Astrocyte (in vitro differentiated cells and primary cell): Measurements from ENCODE around the gene ZNF79. TPM values are rescaled to one million over a fixed set of nuclear protein-coding genes. Genes with fewer than 3 reads are reported as not detected.

Experiments used
- DNase-seq: peaks from one replicate; pipeline ENCODE4 v3.0.0-alpha.2; 2010; ENCODE audit warnings: low read depth
- FAIRE-seq: peaks from 2 replicates; lab custom pipeline; 2011; peaks lifted over from hg19 to GRCh38; lab: Jason Lieb, UNC
- H2AFZ ChIP-seq: 2 replicates; pipeline ENCODE4 v1.6.0; 2012; ENCODE audit warnings: low read depth, low read length, inconsistent platforms
- H3K27ac ChIP-seq: 2 replicates; pipeline ENCODE4 v1.5.1; 2011; ENCODE audit warnings: low read depth, low read length, inconsistent platforms
- H3K27me3 ChIP-seq: 2 replicates; pipeline ENCODE4 v1.6.0; 2011; ENCODE audit warnings: low read length, inconsistent platforms; ENCODE audit not compliant: insufficient read depth
- H3K36me3 ChIP-seq: 2 replicates; pipeline ENCODE4 v1.5.1; 2011; ENCODE audit warnings: low read length, inconsistent platforms; ENCODE audit not compliant: insufficient read depth
- H3K4me1 ChIP-seq: 2 replicates; pipeline ENCODE4 v1.5.1; 2011; ENCODE audit warnings: low read length, inconsistent platforms; ENCODE audit not compliant: insufficient read depth
- H3K4me2 ChIP-seq: 2 replicates; pipeline ENCODE4 v1.6.0; 2012; ENCODE audit warnings: low read length, inconsistent platforms
- H3K4me3 ChIP-seq: 2 replicates; pipeline ENCODE4 v1.5.1; 2011; ENCODE audit warnings: low read depth, mild to moderate bottlenecking, low read length, inconsistent platforms; ENCODE audit not compliant: insufficient read depth
- H3K79me2 ChIP-seq: 2 replicates; pipeline ENCODE4 v1.6.0; 2012; ENCODE audit warnings: mild to moderate bottlenecking, low read length, inconsistent platforms; ENCODE audit not compliant: insufficient read depth
- H3K9ac ChIP-seq: 2 replicates; pipeline ENCODE4 v1.6.0; 2012; ENCODE audit warnings: mild to moderate bottlenecking, low read length, inconsistent platforms
- H3K9me3 ChIP-seq: 2 replicates; pipeline ENCODE4 v1.5.1; 2012; ENCODE audit warnings: low read depth, mild to moderate bottlenecking, low read length, inconsistent platforms; ENCODE audit not compliant: insufficient read depth
- H4K20me1 ChIP-seq: 2 replicates; pipeline ENCODE4 v1.6.0; 2012; ENCODE audit warnings: low read length, inconsistent platforms; ENCODE audit not compliant: insufficient read depth
- H3K27ac Mint-ChIP-seq: one replicate; pipeline ENCODE4 v1.8.0; 2021; ENCODE audit warnings: mild to moderate bottlenecking, mixed read lengths; ENCODE audit not compliant: unreplicated experiment
- H3K27me3 Mint-ChIP-seq: one replicate; pipeline ENCODE4 v1.8.0; 2021; ENCODE audit warnings: low read depth, mixed read lengths; ENCODE audit not compliant: unreplicated experiment
- H3K36me3 Mint-ChIP-seq: one replicate; pipeline ENCODE4 v1.8.0; 2021; ENCODE audit warnings: low read depth, mixed read lengths; ENCODE audit not compliant: unreplicated experiment
- H3K4me1 Mint-ChIP-seq: one replicate; pipeline ENCODE4 v1.8.0; 2021; ENCODE audit warnings: low read depth, mixed read lengths; ENCODE audit not compliant: unreplicated experiment
- H3K4me3 Mint-ChIP-seq: one replicate; pipeline ENCODE4 v1.8.0; 2021; ENCODE audit warnings: mild to moderate bottlenecking, moderate library complexity, mixed read lengths; ENCODE audit not compliant: unreplicated experiment
- H3K9me3 Mint-ChIP-seq: one replicate; pipeline ENCODE4 v1.8.0; 2021; ENCODE audit warnings: mild to moderate bottlenecking, mixed read lengths; ENCODE audit not compliant: unreplicated experiment
- CTCF ChIP-seq: IDR thresholded peaks from 2 replicates; pipeline ENCODE4 v1.5.1; 2011; ENCODE audit warnings: low read depth, mild to moderate bottlenecking, inconsistent platforms, low read length, moderate library complexity; ENCODE audit not compliant: insufficient read depth
- EZH2 ChIP-seq: IDR thresholded peaks from 2 replicates; pipeline ENCODE4 v1.6.1; 2012; ENCODE audit warnings: mild to moderate bottlenecking, low read length, inconsistent platforms; ENCODE audit not compliant: insufficient read depth
- total RNA-seq: library from RNA; stranded (reverse); gene quantifications from 2 replicates; pipeline ENCODE4 v1.2.1, GENCODE V29; 2021

ZNF79 gene
- total RNA-seq, 1 donor from 2014 or later: 11.5 TPM

- H3K4me3 Mint-ChIP-seq: no peak overlapping the region
- no peaks in the 10 kb centered on the region for H3K9me3 ChIP-seq
- TF ChIP-seq CTCF: no peak
- no peak for TF ChIP-seq EZH2
- H3K27me3 ChIP-seq: no peaks in the 10 kb centered on the region
- H3K9ac ChIP-seq: no peak overlapping the region
- H3K4me1 Mint-ChIP-seq: peaks cover 12% of the 10 kb centered on the region
- peaks cover 2% of the 10 kb centered on the region for H3K36me3 ChIP-seq
- H3K36me3 Mint-ChIP-seq: peaks cover 19% of the 10 kb centered on the region
- no peaks in the 10 kb centered on the region for H3K9me3 Mint-ChIP-seq
- H3K27ac ChIP-seq: no peak overlapping the region
- FAIRE-seq (no peak), DNase-seq (no peak)
- no peak overlapping the region for H3K4me2 ChIP-seq
- H3K4me3 ChIP-seq: no peak overlapping the region
- no peak overlapping the region for H3K27ac Mint-ChIP-seq
- peaks cover 26% of the 10 kb centered on the region for H4K20me1 ChIP-seq
- H3K4me1 ChIP-seq: peaks cover 17% of the 10 kb centered on the region
- no peaks in the 10 kb centered on the region for H3K27me3 Mint-ChIP-seq
- H3K79me2 ChIP-seq: no peaks in the 10 kb centered on the region
- no peak overlapping the region for H2AFZ ChIP-seq
These were observed 67.3 kb downstream of the ZNF79 start for GRCh38 chr9:127491516-127491915.

- H3K36me3 Mint-ChIP-seq: peaks cover 20% of the 10 kb centered on the region
- Histone ChIP-seq H2AFZ (no peak overlapping the region), H3K4me3 (no peak overlapping the region), H3K27me3 (no peaks in the 10 kb centered on the region), H3K9me3 (no peaks in the 10 kb centered on the region), H3K79me2 (no peaks in the 10 kb centered on the region), H4K20me1 (peaks cover 27% of the 10 kb centered on the region), H3K9ac (no peak overlapping the region), H3K4me2 (no peak overlapping the region), H3K27ac (no peak overlapping the region), H3K4me1 (peaks cover 17% of the 10 kb centered on the region), H3K36me3 (peaks cover 5% of the 10 kb centered on the region)
- H3K9me3 Mint-ChIP-seq: no peaks in the 10 kb centered on the region
- TF ChIP-seq CTCF (no peak), EZH2 (no peak)
- peaks cover 12% of the 10 kb centered on the region for H3K4me1 Mint-ChIP-seq
- FAIRE-seq (peak; percentile 56), DNase-seq (no peak)
- H3K27ac Mint-ChIP-seq: no peak overlapping the region
- H3K4me3 Mint-ChIP-seq: no peak overlapping the region
- H3K27me3 Mint-ChIP-seq: no peaks in the 10 kb centered on the region
These were observed 68.4 kb downstream of the ZNF79 start for GRCh38 chr9:127492616-127493015.

GRCh38 chr9:127493592-127494303 lies 69.6 kb downstream of the ZNF79 start:
- Histone ChIP-seq H3K4me3 (no peak overlapping the region), H3K4me1 (peaks cover 17% of the 10 kb centered on the region), H4K20me1 (peaks cover 35% of the 10 kb centered on the region), H3K79me2 (no peaks in the 10 kb centered on the region), H3K9me3 (no peaks in the 10 kb centered on the region), H2AFZ (no peak overlapping the region), H3K4me2 (no peak overlapping the region), H3K36me3 (peaks cover 5% of the 10 kb centered on the region), H3K27ac (no peak overlapping the region), H3K9ac (no peak overlapping the region), H3K27me3 (no peaks in the 10 kb centered on the region)
- DNase-seq (no peak), FAIRE-seq (no peak)
- Mint-ChIP-seq H3K36me3 (peaks cover 23% of the 10 kb centered on the region), H3K9me3 (no peaks in the 10 kb centered on the region), H3K4me3 (no peak overlapping the region), H3K27me3 (no peaks in the 10 kb centered on the region), H3K4me1 (peaks cover 9% of the 10 kb centered on the region), H3K27ac (no peak overlapping the region)
- no peak for TF ChIP-seq EZH2
- no peak for TF ChIP-seq CTCF
